CD4-positive, alpha-beta T cell treated with Interleukin-6 at 100 ng/mL for 8 hours (primary cell): ENCODE results near the gene TSC22D2.

Source experiments
- DNase-seq: peaks from one replicate; pipeline ENCODE4 v3.0.0-alpha.2; 2020; ENCODE audit warnings: mixed read lengths, low spot score

Gene TSC22D2

DNA sequence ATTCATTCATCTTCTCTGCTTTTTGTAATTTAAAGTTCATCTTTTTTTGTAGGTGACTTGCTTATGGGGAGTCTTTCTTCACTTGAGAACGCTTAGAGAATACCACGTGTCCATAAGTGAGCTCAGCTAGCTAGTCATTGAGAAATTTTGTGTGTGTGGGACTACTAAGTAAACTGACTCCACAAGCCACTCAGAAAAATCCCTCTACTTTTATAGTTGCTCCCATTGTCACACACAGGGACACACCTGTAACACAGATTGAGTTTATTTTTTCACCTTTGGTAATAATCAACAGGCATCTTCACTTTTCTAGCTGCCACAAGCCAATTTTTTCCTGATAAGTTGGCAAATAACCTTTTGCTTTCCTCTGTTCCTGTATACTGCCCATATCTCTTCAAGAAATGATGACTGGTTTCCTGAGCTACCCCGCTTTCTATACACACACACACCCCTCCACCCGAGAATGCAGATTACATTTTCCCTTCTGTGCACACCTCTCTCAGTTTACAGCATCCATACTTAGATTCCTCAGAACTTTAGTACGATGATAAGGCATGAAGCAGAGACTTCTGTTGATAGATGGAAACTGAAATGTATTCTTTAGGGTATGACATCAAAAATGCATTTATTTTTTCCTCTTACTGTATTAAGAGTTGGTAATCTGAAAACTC lies 4.6 kb downstream of the TSC22D2 start:
- DNase-seq, result no peak

- no peak for DNase-seq
Observed at GRCh38 chr3:150414258-150414657, 6.2 kb downstream of the TSC22D2 start.

DNA sequence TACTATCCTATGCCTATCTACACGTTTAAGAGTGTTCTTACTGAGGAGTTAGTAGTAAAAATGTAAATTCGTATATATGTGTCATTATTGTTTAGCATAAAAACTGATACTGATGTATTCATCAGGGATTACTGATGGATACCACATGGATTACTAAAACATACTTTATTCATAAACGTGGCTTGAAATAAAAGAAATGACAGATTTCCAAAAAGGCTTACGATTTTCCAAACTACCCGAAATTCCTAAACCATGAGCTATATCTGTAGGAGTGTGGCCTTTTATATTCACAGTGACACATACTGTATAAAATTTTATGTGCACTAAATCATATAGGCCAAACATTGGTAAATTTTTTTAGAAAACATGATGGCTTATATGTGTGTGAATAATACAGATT lies 6.9 kb downstream of the TSC22D2 start:
- no peak for DNase-seq

GRCh38 chr3:150419076-150419868 lies 11.2 kb downstream of the TSC22D2 start:
- no peak for DNase-seq

GRCh38 chr3:150419959-150420358 lies 11.9 kb downstream of the TSC22D2 start:
- no peak for DNase-seq

DNA sequence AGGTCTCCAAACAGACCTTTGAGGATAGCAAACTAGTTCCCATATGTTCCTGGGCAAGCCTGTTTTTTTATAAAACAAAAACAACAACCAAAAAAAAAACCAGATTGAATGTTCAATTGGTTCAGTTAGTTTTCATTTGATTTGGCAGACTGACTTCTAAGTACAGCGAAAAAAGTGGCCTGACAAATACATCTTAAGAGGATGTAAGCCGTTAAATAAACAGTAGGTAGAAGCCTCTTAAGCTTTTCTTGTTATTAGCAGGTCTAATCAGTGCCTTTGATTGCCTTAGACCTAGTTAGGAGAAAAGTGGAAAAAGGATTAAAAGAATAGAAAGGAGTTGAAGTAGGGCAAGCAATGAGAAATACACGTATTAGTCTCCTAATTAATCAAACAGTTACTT lies 13.2 kb downstream of the TSC22D2 start:
- DNase-seq, result no peak

GRCh38 chr3:150421799-150422548 lies 13.9 kb downstream of the TSC22D2 start:
- no peak for DNase-seq

- no peak for DNase-seq
Observed at GRCh38 chr3:150422907-150423306, 14.8 kb downstream of the TSC22D2 start.

DNA sequence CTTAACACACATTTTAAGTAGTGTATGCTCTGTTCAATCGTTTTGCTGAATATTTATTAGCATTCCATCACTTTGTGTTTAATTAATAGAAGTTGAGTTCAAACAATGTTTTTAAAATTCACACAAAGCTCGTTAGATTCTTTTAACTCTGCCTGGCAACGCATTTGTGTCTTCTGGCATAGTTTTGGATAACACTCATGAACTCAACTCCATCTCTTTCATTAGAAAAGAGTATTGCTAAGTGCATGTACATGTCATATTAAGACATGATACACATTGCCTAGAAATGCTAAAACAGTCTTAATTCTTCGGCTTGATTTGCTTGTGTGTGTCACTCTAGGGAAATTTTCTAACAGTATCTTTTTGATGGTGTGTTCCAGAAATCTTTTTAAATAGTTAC lies 15.7 kb downstream of the TSC22D2 start:
- no peak for DNase-seq

- DNase-seq, result no peak
Observed at GRCh38 chr3:150426292-150426691, 18.2 kb downstream of the TSC22D2 start.

- no peak for DNase-seq
Observed at GRCh38 chr3:150428562-150428961, 20.5 kb downstream of the TSC22D2 start.

- DNase-seq, result no peak
Observed at GRCh38 chr3:150429767-150430671, 21.9 kb downstream of the TSC22D2 start.

- DNase-seq, result no peak
Observed at GRCh38 chr3:150433347-150433746, 25.2 kb downstream of the TSC22D2 start.

DNA sequence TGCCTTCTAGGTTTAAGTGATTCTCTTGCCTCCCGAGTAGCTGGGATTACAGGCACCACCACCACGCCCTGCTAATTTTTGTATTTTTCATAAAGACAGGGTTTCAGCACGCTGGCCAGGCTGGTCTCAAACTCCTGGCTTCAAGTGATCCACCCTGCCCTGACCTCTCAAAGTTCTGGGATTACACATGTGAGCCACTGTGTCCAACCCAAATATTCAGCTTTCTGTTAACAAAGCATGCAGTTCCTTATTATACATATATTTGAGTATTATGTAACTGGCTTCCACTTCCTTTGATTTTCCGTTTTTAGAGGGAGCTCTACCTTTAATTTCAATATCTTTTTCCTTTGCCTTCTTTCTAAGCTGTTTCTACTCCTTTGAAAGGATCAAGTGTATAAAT lies 26.1 kb downstream of the TSC22D2 start:
- no peak for DNase-seq

DNA sequence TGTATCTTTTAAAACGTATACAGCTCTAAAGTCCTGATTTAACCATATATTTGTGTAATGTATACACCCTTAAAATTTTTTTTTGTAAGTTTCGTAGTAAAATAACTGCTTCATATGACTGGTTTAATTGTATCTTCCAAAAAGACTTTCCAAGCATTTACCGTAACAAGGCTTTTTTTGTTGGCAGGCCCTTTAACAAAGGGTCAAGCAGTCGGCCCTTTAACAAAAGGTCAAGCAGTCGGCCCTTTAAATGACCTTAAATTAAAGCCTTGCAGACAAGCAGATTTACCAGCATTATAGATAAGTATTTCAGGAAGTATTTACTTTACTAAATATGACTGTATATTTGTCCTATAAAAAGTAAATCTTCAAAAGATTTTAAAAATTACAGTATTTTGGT lies 28.1 kb downstream of the TSC22D2 start:
- DNase-seq, result no peak

DNA sequence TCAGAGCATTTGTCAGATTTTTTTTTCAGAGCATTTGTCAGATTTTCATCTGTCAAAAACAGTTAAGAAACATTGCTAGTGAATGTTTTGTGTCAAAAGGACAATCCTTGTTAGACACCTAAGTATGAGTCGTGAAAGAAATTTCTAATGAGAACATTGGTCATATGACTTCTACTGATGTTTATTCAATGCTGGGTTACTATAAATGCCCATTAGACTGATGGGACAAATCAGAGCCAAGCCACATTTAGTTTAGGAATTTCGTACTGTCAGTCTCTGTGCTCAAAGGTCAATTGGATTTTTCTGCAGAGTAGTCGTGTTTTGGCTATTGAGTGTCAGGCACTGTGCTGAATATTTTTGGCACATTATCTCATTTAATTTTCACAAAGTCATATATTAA lies 31.6 kb downstream of the TSC22D2 start:
- no peak for DNase-seq

DNA sequence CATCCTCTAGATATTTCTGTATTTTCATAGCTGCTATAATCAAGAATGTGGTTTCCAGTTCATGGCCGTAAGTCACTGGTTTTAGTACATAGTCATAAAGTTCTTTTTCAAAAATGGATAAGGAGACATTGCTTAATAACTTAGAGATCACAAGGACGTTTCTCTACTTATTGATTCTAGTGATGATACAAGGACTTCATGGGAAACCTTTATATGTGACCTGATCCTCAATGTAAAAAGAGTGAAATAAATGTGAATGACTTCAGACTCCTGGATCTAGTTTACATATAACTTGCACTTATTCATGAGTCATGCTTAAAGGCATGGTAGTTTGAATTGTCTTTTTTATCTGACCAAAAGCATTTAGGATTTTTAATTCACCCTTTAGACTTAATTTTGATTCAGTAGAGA lies 35.2 kb downstream of the TSC22D2 start:
- no peak for DNase-seq

- no peak for DNase-seq
Observed at GRCh38 chr3:150444371-150444770, 36.3 kb downstream of the TSC22D2 start.

- no peak for DNase-seq
Observed at GRCh38 chr3:150446470-150446977, 38.4 kb downstream of the TSC22D2 start.

GRCh38 chr3:150447084-150447483 lies 39.0 kb downstream of the TSC22D2 start:
- no peak for DNase-seq

DNA sequence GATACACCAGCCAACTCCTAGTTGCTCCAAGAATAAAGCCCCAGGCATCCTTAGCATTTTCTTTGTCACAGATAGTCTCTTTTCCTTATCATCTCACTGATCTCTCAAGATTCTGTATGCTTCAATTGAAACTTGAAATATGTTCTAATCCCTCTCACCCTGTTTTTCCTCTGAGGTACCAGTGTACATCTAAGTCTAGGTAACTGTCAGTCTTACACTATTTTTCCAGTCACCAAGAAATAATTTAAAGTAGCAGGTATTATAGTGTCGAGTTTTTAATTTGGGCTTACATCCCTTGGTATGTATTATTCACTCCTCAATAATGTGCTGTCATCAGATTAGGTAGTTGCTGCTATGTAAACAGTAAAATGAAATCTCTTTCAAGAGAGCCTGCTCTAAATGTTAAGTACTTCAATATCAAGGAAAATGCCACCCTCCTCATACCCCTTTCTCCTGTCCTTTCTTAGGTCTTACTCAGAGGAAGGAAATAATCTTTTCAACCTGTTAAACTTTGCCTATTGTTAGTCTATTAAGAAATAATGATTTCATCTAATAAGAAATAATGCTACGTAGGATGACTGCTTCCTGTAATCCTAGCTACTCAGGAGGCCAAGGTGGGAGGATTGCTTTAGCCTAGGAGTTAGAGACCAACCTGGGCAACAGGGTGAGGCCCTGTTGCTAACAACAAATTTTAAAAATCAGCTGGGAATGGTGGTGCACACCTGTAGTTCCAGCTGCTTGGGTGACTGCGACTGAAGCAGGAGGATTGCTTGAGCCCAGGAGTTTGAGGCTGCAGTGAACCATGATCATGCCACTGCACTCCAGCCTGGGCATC lies 39.8 kb downstream of the TSC22D2 start:
- no peak for DNase-seq
